Ishikawa (cell line): ENCODE results near the gene OSR1.
A peak's percentile ranks its signal among the peaks of the same experiment; 100 is the strongest.

Experiments used
- CEBPB ChIP-seq: IDR thresholded peaks from 2 replicates; pipeline ENCODE4 v1.6.1; 2012
- CREB1 ChIP-seq: IDR thresholded peaks from 2 replicates; pipeline ENCODE4 v1.6.1; 2012; ENCODE audit warnings: low read depth
- EGR1 ChIP-seq: IDR thresholded peaks from 2 replicates; pipeline ENCODE4 v1.6.1; 2012
- NFIC ChIP-seq: IDR thresholded peaks from 2 replicates; pipeline ENCODE4 v1.6.1; 2012
- RAD21 ChIP-seq: IDR thresholded peaks from 2 replicates; pipeline ENCODE4 v1.6.1; 2012; ENCODE audit warnings: low read depth
- TAF1 ChIP-seq: IDR thresholded peaks from 2 replicates; pipeline ENCODE4 v1.6.1; 2012; ENCODE audit warnings: low read depth, mild to moderate bottlenecking
- TCF12 ChIP-seq: IDR thresholded peaks from 2 replicates; pipeline ENCODE4 v1.6.1; 2012; ENCODE audit warnings: low read depth
- YY1 ChIP-seq: IDR thresholded peaks from 2 replicates; pipeline ENCODE4 v1.6.1; 2012; ENCODE audit warnings: low read depth
- ZBTB7A ChIP-seq: IDR thresholded peaks from 2 replicates; pipeline ENCODE4 v1.6.1; 2012; ENCODE audit warnings: low read depth
- TF ChIP-seq, protein P1 (sequence below): IDR thresholded peaks from 2 replicates; pipeline ENCODE4 v1.6.1; 2012; ENCODE audit warnings: low read depth, mild to moderate bottlenecking
- TF ChIP-seq, protein P2 (sequence below): IDR thresholded peaks from 2 replicates; pipeline ENCODE4 v1.6.1; 2012

DNA sequence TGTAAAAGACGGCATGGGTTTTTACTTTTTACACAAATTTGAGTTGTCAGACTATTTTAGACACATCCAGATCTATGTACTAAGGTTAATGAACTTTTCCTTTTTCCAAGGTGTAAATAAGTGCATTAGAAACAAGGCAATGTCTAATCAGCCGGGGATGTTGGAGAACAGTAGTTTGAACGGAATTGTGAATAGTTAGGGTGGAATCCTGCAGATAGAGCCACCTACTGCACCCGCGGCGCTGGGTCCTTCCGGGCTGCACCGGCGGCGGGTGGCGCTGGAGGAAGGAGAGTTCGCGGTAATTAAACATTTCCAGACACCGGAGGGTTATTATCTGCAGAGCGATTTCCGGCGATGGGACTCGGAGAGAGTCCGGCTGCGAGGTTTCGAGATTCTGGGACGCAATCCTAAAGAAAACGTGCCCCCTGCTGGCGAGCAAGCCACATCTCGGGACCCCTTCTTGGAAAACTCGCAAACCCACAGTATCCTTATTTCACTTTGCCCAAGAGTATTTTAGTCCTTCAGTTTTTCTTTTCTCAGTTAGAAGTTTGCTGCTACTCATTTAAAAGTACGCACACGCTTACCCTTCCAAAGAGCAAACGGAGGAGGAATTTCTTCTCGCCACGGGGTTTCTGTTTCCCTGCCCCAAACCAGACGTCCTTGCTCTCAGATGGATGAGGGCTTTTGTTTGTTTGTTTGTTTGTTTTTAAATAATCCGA lies 4.5 kb upstream of the OSR1 start:
- TF ChIP-seq EGR1: no peak
- TF ChIP-seq, protein P1, sequence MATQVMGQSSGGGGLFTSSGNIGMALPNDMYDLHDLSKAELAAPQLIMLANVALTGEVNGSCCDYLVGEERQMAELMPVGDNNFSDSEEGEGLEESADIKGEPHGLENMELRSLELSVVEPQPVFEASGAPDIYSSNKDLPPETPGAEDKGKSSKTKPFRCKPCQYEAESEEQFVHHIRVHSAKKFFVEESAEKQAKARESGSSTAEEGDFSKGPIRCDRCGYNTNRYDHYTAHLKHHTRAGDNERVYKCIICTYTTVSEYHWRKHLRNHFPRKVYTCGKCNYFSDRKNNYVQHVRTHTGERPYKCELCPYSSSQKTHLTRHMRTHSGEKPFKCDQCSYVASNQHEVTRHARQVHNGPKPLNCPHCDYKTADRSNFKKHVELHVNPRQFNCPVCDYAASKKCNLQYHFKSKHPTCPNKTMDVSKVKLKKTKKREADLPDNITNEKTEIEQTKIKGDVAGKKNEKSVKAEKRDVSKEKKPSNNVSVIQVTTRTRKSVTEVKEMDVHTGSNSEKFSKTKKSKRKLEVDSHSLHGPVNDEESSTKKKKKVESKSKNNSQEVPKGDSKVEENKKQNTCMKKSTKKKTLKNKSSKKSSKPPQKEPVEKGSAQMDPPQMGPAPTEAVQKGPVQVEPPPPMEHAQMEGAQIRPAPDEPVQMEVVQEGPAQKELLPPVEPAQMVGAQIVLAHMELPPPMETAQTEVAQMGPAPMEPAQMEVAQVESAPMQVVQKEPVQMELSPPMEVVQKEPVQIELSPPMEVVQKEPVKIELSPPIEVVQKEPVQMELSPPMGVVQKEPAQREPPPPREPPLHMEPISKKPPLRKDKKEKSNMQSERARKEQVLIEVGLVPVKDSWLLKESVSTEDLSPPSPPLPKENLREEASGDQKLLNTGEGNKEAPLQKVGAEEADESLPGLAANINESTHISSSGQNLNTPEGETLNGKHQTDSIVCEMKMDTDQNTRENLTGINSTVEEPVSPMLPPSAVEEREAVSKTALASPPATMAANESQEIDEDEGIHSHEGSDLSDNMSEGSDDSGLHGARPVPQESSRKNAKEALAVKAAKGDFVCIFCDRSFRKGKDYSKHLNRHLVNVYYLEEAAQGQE: no peak
- no peak for TF ChIP-seq CREB1
- TF ChIP-seq NFIC: no peak
- TF ChIP-seq, protein P2, sequence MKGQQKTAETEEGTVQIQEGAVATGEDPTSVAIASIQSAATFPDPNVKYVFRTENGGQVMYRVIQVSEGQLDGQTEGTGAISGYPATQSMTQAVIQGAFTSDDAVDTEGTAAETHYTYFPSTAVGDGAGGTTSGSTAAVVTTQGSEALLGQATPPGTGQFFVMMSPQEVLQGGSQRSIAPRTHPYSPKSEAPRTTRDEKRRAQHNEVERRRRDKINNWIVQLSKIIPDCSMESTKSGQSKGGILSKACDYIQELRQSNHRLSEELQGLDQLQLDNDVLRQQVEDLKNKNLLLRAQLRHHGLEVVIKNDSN: no peak
- TF ChIP-seq TCF12: no peak
- no peak for TF ChIP-seq YY1
- TF ChIP-seq RAD21: peak; percentile 78
- no peak for TF ChIP-seq ZBTB7A
- TF ChIP-seq TAF1: no peak
- TF ChIP-seq CEBPB: no peak
